K562 (cell line): ENCODE results near the gene CHPF. TPM values are rescaled to one million over a fixed set of nuclear protein-coding genes. Genes with fewer than 3 reads are reported as not detected.

Experiments used
- ASH1L ChIP-seq: fragments of 450-650 bp; IDR thresholded peaks from 2 replicates; pipeline ENCODE4 v1.6.1; 2018; ENCODE audit warnings: borderline replicate concordance, mild to moderate bottlenecking, low read depth; ENCODE audit not compliant: partially characterized antibody
- BDP1 ChIP-seq: IDR thresholded peaks from 3 replicates; pipeline ENCODE4 v1.6.1; 2011; ENCODE audit not compliant: insufficient read length, insufficient read depth
- FOXJ2 ChIP-seq: fragments of 200-800 bp; sonication (Bioruptor generic); IDR thresholded peaks from 2 replicates; pipeline ENCODE4 v1.6.1; 2016; ENCODE audit warnings: missing genetic modification characterization, missing compliant biosample characterization
- GATAD2A ChIP-seq: fragments of 450-650 bp; IDR thresholded peaks from 2 replicates; pipeline ENCODE4 v1.6.1; 2017
- GTF2B ChIP-seq: IDR thresholded peaks from 2 replicates; pipeline ENCODE4 v1.6.1; 2011; ENCODE audit not compliant: insufficient read length; ENCODE audit errors: extremely low read depth
- IRF2 ChIP-seq: sonication (generic); formaldehyde crosslinking; IDR thresholded peaks from 2 replicates; pipeline ENCODE4 v1.8.1; 2022; ENCODE audit warnings: mild to moderate bottlenecking, missing genetic modification reagents
- NCOA6 ChIP-seq: fragments of 450-650 bp; IDR thresholded peaks from 2 replicates; pipeline ENCODE4 v1.6.1; 2017; ENCODE audit warnings: mild to moderate bottlenecking
- PRDM10 ChIP-seq: fragments of 450-650 bp; IDR thresholded peaks from 2 replicates; pipeline ENCODE4 v1.6.1; 2018; ENCODE audit not compliant: partially characterized antibody
- PTBP1 ChIP-seq: fragments of 200-400 bp; formaldehyde crosslinking; IDR thresholded peaks from 2 replicates; pipeline ENCODE4 v1.6.1; 2017; ENCODE audit warnings: low read depth, low read length
- SIRT6 ChIP-seq: IDR thresholded peaks from one replicate; pipeline ENCODE4 v1.6.1; 2012; ENCODE audit warnings: low read depth, mild to moderate bottlenecking, control low read depth, inconsistent platforms, low read length, moderate library complexity
- SRSF9 ChIP-seq: fragments of 200-400 bp; formaldehyde crosslinking; IDR thresholded peaks from 2 replicates; pipeline ENCODE4 v1.6.1; 2017; ENCODE audit warnings: low read depth, low read length, borderline replicate concordance
- STAT5A ChIP-seq: IDR thresholded peaks from 2 replicates; pipeline ENCODE4 v1.6.1; 2012; ENCODE audit warnings: low read length, inconsistent platforms, borderline replicate concordance
- YBX1 ChIP-seq: fragments of 450-650 bp; IDR thresholded peaks from 2 replicates; pipeline ENCODE4 v1.7.1; 2016; ENCODE audit warnings: mild to moderate bottlenecking
- ZHX1 ChIP-seq: fragments of 150-350 bp; conservative IDR thresholded peaks from 2 replicates; pipeline ENCODE4 v1.6.1; 2014; ENCODE audit warnings: low read length
- ZNF143 ChIP-seq: sonication (generic); formaldehyde crosslinking; IDR thresholded peaks from 2 replicates; pipeline ENCODE4 v1.9.0; 2022; ENCODE audit warnings: mild to moderate bottlenecking, missing genetic modification reagents
- ZNF175 ChIP-seq: fragments of 200-800 bp; sonication (Bioruptor generic); IDR thresholded peaks from 2 replicates; pipeline ENCODE4 v1.6.1; 2016; ENCODE audit warnings: low read depth, mild to moderate bottlenecking, missing genetic modification characterization, missing compliant biosample characterization
- ZNF354B ChIP-seq: fragments of 250-450 bp; sonication (Bioruptor Pico); IDR thresholded peaks from 2 replicates; pipeline ENCODE4 v1.4.0; 2020
- ZNF431 ChIP-seq: sonication (generic); formaldehyde crosslinking; IDR thresholded peaks from 2 replicates; pipeline ENCODE4 v1.8.0; 2022; ENCODE audit warnings: mild to moderate bottlenecking, missing genetic modification reagents
- ZNF511 ChIP-seq: sonication (generic); formaldehyde crosslinking; IDR thresholded peaks from 2 replicates; pipeline ENCODE4 v1.8.0; 2022; ENCODE audit warnings: mild to moderate bottlenecking, missing genetic modification reagents
- ZNF561 ChIP-seq: fragments of 450-650 bp; formaldehyde crosslinking; conservative IDR thresholded peaks from 2 replicates; pipeline ENCODE4 v1.4.0; 2020; ENCODE audit warnings: mild to moderate bottlenecking, moderate library complexity
- ZNF583 ChIP-seq: fragments of 250-450 bp; sonication (Bioruptor Pico); IDR thresholded peaks from 2 replicates; pipeline ENCODE4 v1.4.0; 2020
- ZNF586 ChIP-seq: fragments of 450-650 bp; formaldehyde crosslinking; conservative IDR thresholded peaks from 2 replicates; pipeline ENCODE4 v1.4.0; 2020; ENCODE audit warnings: mild to moderate bottlenecking, moderate library complexity
- ZNF695 ChIP-seq: fragments of 450-650 bp; formaldehyde crosslinking; IDR thresholded peaks from 2 replicates; pipeline ENCODE4 v1.4.0; 2020; ENCODE audit warnings: mild to moderate bottlenecking, moderate library complexity
- polyA plus RNA-seq, 8 experiments: library from polyadenylated mRNA; depleted of rRNA in 4 of 8; stranded (reverse) in 5 of 8; unstranded in 3 of 8; fragments of >200 nt; fragmentation: Nextera tagmentation in 2 of 8; fragmentation: Illumina TruSeq in 1 of 8; extraction: Ambion mirVana in 2 of 8; extraction: Trizol in 1 of 8; gene quantifications; 2 replicates each; pipeline versions ENCODE4 v1.2.1 to v1.2.3, GENCODE V29; 2011 to 2014; ENCODE audit warnings: inconsistent platforms in 1 of 8, missing spikeins in 1 of 8
- total RNA-seq, 7 experiments: library from RNA; depleted of rRNA in 6 of 7; stranded (reverse); fragments of >200 nt in 6 of 7; fragmentation: Illumina TruSeq in 2 of 7; extraction: Trizol in 2 of 7; gene quantifications; 2 replicates each; pipeline versions ENCODE4 v1.2.1 to v1.2.3, GENCODE V29; 2011 to 2021; ENCODE audit warnings: low replicate concordance in 1 of 7

The CHPF gene
- total and polyA plus RNA-seq, 9 of the 15 experiments (the other 6 are each of a cell fraction or from before 2014, with no cell fraction given) = 0.15 to 57.2 (median 7.9) TPM

GRCh38 chr2:219498280-219499057 is 45.1 kb downstream of the CHPF start, which contains the start of gene GMPPA (continued):
- TF ChIP-seq SRSF9 = no peak
- no peak for TF ChIP-seq GTF2B
- TF ChIP-seq ZNF586 (CRISPR knock-in tag) = no peak
- TF ChIP-seq FOXJ2 (tag) = no peak
- TF ChIP-seq ASH1L = no peak
- no peak for TF ChIP-seq ZNF175 (CRISPR knock-in tag)
- 0 out of 2 replicates have a peak, but pooled peaks have one; percentile 56 for TF ChIP-seq NCOA6
- no peak for TF ChIP-seq GATAD2A
- TF ChIP-seq SIRT6 = no peak
- peak; percentile 62 for TF ChIP-seq PRDM10
- TF ChIP-seq IRF2 (CRISPR knock-in tag) = no peak
- TF ChIP-seq ZNF695 (CRISPR knock-in tag) = no peak
- peak; percentile 77 for TF ChIP-seq ZNF431
- TF ChIP-seq PTBP1 = no peak
- TF ChIP-seq STAT5A = no peak
- TF ChIP-seq ZNF561 (CRISPR knock-in tag) = no peak
- TF ChIP-seq BDP1 = no peak
- no peak for TF ChIP-seq YBX1
- peak; percentile 89 for TF ChIP-seq ZNF143 (CRISPR knock-in tag)
- 0 out of 2 replicates have a peak, but pooled peaks have one; percentile 76 for TF ChIP-seq ZNF511 (CRISPR knock-in tag)
- no peak for TF ChIP-seq ZNF354B (CRISPR knock-in tag)
- TF ChIP-seq ZHX1 = no peak; the same call in 1 of the 2 replicates
- TF ChIP-seq ZNF583 (CRISPR knock-in tag) = no peak
